GM19467 (cell line): ENCODE measurements around the gene FBXW10.
"Not testable (repeated sequence)": the region's sequence is repeated elsewhere in the genome, so short reads cannot be mapped to it uniquely, and the experiment has no call there.

Source experiments
- ATAC-seq: cut with Tn5 transposase; IDR thresholded peaks from one replicate; pipeline ENCODE4 v1.9.1; 2021; ENCODE audit warnings: mild to moderate bottlenecking, moderate library complexity; ENCODE audit not compliant: unreplicated experiment

Gene FBXW10

DNA sequence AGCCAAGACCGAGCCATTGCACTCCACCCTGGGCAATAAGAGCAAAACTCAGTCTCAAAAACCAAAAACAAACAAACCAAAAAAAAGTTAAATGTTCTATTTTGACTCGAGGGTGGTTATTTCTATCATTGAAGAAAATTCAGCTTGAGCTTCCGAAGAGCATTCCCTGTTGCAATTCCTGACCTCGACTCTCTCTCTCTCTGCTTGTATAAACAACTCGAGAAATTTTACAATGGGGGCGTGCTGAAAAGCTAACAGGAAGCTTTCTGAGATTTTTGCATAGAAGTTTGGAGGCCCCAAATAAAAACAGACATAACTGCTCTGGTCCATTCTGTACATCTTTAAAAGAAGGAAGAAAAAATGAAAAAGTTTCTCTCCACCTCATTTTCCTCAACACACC, 3.6 kb downstream of the FBXW10 start:
- not testable (repeated sequence) for ATAC-seq

DNA sequence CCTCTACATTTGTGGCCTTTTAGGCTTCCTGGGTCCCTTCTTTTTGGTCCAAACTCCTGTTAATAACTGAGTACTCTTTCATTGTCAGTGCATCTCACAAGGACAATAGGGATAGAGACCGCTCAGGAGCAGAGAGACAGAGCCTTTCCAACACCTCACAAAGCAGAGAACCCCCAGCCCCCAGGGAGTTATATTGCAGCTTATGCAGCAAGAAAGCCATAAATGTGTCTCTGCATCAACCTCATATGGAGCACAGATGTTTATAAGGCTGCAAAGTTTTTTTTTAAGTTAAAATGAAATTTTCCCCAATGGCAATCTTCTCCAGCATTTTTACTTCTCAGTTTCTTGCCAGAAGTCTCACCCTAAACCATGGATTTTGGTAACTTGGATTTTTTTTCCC, 6.4 kb downstream of the FBXW10 start:
- ATAC-seq: not testable (repeated sequence)

DNA sequence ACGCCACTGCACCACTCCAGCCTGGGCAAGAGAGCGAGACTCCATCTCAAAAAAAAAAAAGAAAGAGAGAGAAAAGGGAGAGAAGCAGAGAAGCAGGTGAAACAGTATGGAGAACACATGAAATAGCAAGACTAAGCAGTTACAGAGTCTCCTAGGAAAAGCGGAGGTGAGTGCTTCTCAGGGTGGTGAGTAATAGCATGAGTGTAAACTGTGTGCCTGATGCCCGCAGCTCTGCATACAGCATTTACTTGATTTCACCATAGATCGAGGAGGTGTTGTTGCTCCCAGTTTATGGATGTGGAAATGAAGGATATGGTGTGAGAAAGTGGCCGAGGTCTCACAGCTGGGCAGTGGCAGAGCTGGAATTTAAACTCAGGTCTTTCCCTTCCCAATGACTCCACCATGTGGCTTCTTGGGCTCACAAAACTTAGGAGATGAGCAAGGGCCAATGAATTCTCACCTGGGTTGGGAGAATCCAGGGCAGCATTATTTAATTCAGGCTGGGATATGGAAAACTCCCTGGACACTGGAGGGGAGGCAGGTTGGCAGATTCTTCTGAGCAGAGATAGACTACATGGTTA, 10.1 kb downstream of the FBXW10 start:
- ATAC-seq: not testable (repeated sequence)

DNA sequence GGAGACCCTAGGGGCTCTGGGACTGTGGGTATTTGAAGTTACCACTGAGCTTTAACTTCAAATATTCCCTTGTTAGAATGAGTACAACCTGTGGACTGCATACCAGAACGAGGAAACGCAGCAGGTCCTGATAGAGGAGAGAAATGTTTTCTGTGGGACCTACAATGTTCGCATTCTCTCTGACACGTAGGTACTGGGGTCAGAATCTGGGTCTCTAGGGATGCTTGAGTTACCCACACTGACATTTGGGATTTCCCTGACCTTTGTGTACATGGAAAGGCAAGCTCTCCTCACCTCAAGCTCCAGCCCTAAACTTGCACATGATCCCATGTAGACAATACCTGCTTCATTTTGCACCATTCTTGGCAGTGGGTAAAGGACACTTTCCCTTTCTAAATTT, 12.1 kb downstream of the FBXW10 start:
- ATAC-seq: not testable (repeated sequence)

DNA sequence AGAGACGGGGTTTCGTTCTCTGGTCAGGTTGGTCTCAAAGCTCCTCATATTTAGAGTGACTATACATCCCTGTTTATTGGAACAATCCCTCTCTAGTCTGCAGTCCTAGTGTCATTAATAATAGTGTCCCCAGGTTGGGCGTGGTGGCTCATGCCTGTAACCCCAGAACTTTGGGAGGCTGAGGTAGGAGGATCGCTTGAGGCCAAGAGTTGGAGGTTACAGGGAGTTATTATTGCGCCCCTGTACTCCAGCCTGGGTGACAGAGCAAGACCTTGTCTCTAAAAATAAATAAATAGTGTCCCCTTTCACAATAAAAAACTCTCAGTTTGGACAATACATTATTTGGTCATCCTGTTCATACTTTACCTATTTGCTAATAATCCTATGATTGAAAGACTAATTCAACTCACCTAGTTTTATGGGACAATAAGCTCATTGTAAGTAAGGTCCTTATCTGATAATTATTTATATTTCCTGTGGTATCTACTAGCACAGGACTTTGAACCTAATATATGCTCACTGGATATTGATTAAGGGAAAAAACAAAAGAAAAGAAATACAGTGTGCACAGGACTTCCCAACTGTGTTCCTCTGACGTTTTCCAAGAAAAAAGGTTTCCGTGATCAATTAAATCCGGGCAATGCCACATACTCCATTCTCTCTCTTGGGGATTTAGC, 13.7 kb downstream of the FBXW10 start:
- ATAC-seq: not testable (repeated sequence)

DNA sequence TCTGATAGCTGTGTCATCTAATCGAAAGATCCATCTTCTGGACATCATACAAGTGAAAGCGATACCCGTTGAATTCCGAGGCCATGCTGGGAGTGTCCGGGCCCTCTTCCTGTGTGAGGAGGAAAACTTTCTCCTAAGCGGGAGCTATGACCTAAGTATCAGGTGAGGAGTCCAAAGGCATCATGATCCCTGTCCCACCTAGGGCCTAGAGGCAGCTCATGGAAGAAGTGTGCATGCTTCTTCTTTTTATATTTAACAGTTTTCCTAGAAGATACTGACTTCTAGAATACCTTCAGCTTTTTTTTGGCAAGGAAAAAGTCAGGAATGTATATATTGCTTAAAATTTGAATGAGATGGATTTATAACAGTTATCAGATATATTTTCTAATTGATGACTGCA, 14.5 kb downstream of the FBXW10 start:
- ATAC-seq: not testable (repeated sequence)

DNA sequence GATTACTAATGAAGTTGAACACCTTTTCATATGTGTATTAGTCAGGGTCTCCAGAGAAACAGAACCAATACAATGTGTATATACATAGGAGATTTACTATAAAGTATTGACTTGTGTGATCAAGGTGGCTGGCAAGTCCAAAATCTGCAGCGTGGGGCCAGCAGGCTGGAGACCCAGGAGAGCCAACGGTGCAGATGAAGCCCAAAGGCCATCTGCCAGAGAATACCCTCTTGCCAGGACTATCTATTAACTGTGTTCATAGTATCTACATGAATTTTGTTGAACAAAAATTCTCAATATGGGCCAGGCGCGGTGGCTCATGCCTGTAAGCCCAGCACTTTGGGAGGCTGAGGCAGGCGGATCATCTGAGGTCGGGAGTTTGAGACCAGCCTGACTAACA, 16.4 kb downstream of the FBXW10 start:
- ATAC-seq: not testable (repeated sequence)

DNA sequence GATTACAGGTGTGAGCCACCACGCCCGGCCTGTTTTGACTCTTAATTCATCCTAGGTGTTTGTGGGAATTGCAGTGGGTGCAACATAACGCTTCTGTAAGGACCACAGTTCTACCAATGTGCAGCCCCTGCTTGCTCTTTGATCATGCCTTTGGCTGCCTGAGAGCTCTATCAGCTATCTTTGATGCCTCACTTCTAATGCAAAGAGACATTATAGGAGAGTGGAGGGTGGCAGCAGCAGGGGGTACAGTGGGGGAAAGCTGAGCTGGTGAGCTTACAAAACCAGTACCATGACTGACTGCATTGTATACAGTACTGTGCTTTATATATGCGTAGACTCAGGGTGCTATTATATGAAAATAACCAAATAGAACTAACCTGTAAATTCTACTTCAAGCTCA, 26.7 kb downstream of the FBXW10 start:
- ATAC-seq: not testable (repeated sequence)

DNA sequence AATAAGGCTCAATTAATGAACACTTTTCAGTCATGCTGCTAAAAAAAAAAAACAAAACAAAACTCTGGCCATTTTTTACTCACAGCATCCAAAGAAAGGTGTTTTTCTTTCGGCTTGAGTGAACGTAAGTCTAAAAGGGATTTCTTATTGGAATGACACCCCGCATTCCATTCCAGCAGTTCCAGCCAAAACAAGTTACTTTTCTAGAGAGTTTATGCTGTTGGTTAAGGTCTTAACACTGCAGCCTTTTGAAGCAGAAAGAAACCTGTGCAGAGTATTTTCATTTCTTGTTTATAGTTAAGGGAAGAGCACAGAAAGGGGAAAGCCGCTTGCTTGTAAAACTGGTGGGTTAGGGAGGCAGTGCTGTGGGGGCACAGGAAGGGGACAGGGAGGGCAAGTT, 27.2 kb downstream of the FBXW10 start:
- ATAC-seq: not testable (repeated sequence)

DNA sequence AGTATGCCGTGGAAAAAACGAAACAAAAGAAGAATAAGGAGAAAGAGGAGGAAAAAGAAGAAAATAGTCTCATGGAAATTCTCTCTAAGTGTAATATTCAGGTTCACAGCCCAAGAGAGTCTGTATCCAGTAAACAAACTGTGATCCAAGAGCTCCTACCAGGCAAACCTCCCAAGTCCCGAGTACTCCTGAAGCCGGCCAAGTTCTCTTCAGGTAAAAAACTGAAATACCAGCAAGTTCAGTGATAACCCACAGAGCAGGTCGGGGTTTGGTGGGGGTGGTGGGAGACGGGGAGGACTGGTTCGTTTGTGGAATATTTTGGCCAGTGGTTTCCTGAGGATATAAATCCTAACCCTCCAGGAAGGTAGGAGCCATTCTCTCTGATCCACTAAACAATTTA, 28.6 kb downstream of the FBXW10 start:
- ATAC-seq: no peak

DNA sequence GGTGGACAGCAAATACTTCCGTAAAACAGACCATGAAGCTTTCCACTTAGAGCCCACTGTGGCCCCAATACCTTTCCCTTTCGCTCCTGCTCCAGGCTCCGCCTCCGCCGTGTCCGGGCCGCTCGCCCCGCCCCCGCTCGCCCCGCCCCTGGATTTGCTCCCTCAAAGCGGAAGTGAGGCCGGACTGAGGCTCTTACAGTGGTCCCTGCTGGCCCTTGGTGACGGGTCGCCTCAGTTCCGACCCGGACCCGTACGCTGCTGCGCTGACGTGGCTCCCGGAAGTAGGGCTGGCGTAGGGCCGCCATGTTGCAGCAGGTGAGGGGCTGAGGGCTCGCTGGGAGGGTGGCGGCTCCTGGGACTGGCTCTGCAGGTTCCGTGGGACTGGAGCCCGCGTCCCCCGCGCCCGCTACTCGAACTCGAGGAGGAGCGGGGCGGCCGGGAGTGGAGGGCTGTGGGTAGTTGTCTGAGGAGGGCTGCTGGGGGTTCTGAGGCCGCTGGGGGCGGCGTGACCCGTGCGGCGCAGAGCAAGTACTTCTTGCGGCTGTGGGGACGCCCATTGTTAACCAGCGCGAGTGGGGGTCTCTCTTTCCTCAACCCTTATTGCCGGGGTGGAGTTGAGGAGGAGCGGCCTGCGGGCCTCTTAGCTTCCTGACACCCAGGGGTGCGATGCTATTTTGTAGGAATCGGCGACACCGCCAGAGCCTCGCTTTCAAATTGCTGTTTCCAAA, 37.3 kb downstream of the FBXW10 start, which contains the start of gene TVP23B:
TSS of gene TVP23B (plus strand) at position 193 of the 728 bp plus-strand sequence. CDS start at position 304, 111 bp downstream.
- peak; percentile 96 for ATAC-seq

DNA sequence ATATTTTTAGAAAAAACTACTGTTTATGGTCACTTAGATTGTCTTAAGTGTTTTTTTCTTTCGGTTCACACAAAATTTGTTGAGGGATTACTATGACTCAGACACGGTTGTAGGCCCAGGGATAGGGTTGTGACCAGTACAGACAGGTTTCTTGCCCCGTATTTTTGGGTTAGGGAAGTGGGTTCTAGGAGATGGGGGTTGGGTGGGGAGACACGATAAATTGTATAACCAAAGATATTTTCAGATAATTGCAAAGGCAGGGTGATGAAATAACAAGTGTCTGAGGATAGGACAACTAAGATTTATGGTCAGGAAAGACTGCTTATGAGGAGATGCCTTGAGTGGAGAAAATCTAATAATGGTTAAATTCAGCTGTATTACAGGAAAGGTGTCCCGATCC, 38.0 kb downstream of the FBXW10 start:
- ATAC-seq: not testable (repeated sequence)

DNA sequence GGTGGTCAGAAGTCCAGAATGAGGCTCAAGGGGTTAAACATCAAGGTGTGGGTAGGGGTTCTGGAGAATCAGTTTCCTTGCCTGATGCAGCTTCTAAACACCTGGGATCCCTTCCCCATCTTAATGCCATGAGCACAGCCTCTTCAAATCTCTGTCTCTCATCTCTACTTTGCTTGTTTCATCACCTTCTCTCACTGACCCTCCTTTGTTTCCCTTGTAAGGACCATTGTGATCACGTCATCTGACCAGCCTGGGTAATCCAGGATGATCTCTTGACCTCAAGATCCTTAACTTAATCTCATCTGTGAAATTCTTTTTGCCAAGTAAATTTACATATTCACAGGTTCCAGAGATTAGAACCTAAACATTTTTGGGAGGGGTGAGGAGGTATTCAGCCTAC, 42.1 kb downstream of the FBXW10 start:
- not testable (repeated sequence) for ATAC-seq

DNA sequence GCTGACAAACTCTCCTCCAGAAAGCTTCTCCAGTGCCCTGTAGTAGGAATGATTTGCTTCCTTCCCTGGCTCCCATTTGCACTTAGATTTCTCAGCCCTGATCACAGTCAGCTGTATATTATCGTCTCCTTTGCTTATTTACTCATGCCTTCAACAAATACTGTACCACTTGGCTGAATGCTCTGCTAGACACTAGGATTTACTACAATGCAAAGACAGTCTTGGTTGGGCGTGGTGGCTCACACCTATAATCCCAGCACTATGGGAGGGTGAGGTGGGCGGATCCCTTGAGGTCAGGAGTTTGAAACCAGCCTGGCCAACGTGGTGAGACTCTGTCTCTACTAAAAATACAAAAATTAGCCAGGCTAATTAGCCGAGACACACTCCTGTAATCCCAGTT, 43.0 kb downstream of the FBXW10 start:
- ATAC-seq: not testable (repeated sequence)

DNA sequence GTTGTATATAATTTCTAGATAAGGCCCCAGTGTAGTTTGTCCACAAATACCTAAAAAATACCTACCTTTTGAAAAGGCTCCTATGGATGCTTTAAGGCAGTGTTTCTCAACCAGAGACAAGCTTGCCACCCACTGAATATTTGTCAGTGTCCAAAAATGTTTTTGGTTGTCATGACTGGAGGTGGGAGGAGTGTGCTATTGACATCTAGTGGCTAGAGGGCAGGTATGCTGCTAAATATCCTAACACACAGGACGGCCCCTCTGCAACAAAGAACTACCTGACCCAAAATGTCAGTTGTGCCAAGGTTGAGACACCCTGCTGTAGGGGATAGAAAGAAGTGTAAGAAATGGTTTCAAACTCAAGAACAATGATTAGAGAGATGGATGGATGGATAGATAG, 47.5 kb downstream of the FBXW10 start:
- ATAC-seq: not testable (repeated sequence)

DNA sequence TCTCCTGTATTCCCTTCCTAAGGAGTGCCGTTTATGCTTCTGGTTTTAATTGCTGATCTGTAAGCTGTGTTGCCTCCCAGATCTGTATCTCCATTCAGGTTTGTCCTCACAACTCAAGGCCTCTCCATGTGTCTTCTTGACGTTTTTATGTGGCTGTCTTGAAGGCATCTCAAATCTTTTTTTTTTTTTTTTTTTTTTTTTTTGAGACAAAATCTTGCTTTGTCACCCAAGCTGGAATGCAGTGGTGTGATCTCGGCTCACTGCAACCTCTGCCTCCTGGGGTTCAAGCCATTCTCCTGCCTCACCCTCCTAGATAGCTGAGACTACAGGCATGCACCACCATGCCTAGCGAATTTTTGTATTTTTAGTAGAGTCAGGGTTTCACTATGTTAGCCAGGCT, 51.0 kb downstream of the FBXW10 start:
- ATAC-seq: not testable (repeated sequence)

DNA sequence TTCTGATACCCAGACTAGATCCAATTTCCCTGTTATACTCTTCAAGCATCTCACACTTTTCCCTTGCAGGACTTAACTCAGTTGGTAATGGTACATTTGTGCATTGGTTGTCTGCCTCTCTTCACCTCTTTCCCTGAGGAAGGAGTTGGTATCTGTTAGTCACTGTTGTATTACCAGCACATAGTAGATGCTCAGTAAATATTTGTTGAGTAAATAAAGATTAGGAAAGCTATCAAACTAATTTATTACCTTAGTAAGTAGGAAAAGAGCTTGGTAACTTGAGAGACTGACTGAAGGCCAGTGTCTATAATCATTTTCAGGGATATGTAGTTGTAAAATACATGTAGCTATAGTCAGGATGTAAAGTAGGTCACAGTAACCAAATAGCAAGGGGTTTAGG, 53.0 kb downstream of the FBXW10 start:
- ATAC-seq: not testable (repeated sequence)

DNA sequence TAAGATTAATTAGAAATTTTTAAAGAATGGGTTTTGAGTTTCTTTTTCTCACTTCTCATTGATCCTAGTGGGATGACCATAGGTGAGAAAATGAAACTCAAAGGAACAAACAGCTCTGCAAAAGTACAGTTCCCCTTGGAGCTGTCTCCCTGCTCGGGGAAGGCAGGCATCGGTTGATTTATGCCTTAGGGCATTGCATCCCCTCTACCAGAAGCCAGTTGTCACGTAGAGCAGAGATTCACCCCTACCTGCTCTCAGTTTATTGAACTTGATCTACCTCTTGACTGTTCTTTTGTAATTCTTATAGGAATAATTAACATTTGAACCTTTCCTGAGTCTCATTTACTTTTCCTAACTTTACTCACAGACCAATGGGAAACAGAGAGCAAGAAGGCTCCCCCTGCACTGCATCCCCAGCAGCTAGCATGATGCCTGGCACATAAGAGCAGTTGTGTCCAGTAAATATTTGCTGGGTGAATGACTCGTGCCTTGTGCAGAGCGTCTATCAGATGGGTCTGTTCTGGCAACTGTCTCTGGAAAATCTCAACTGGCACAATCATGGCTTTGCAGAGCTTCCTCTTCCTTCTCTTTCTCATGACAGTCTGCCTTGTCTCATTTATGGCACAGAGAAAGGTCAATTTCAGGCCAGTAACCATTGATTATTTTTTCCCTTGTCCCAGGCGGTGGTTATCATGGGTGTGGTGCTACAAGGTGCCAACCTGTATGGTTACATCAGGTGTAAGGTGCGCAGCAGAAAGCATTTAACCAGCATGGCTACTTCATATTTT, 59.8 kb downstream of the FBXW10 start:
- ATAC-seq: not testable (repeated sequence)

DNA sequence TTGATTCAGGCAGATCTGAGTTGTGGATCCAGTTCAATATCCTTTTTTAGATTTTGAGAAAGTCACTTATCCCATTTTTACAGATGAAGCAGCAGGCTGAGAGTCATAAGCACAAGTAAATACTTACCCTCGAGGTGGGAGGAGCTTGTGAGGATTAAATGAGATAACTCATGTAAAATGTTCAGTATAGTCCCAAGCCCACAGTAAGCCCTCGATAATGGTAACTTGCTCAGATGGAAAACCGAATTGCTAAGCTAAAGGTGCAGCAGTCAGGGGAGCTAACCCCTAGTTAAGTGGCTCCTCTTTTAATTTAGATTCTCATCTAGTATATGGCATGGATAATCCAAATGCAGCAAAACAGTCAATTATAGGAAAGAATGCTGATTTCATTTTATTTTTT, 72.1 kb downstream of the FBXW10 start:
- not testable (repeated sequence) for ATAC-seq

DNA sequence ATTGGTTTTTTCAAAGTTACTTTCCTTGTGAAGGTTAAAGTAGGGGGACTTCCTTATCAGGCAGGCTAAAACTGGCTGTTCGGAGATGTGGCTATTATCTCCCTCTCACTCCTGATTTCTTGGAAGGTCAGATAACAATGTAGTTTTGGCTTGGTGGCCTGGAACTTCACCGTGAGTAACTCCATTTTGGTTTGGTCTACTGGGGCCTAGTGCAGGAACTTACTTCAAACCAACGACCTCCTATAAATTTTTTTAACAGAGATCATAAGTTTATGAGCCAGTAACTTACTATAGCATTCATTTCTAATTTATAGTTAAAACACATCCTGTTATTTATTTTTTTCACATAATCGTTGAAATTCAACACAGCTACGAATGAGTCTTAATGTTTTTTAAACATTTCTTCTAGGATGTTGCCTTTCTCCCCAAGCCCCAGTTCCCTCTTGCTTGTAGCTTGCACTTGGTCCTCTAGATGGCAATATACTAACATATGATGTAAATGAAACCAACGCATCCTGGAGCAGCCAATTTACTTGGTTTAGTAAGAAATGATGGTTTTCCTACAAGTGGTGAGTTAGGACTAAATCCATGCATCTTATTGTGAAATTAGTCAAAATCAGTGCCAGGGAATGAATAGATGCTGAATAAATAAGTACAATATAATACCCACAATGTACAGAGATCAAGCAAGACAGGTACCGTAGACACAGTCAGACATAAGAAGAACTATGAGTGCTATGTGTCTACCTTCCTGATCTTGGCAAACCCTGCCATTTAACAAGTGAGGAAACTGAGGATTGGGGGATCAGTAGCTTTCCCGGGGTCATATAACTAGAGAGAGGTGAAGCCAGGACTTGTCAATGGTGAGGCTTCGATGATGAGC, 72.9 kb downstream of the FBXW10 start:
- ATAC-seq: not testable (repeated sequence)
